GM23338 (cell line): ENCODE measurements around the gene MAP2K6. TPM values are rescaled to one million over a fixed set of nuclear protein-coding genes. Genes with fewer than 3 reads are reported as not detected.

ENCODE experiments used
- ATAC-seq: fragments of 200-7000 bp; cut with Tn5 transposase; 3 replicates; pipeline ENCODE4 v1.9.1; 2020
- DNase-seq: peaks from one replicate; pipeline ENCODE4 v3.0.0-alpha.2; 2015; ENCODE audit warnings: low spot score
- H2AFZ ChIP-seq: fragments of 200-600 bp; sonication (generic); 2 replicates; pipeline ENCODE4 v1.8.0; 2016; ENCODE audit warnings: antibody characterized with exemption, mild to moderate bottlenecking, moderate library complexity
- H3F3A ChIP-seq: fragments of 200-600 bp; sonication (generic); replicated peaks from 2 replicates; pipeline ENCODE4 v1.8.0; 2017; ENCODE audit warnings: antibody characterized with exemption, mixed run types, low read depth
- H3K27ac ChIP-seq: fragments of 200-600 bp; sonication (generic); 2 replicates; pipeline ENCODE4 v1.6.1; 2016; ENCODE audit warnings: low read depth
- H3K27me3 ChIP-seq: fragments of 200-600 bp; sonication (generic); 2 replicates; pipeline ENCODE4 v1.8.0; 2016; ENCODE audit warnings: mild to moderate bottlenecking, mixed run types, moderate library complexity; ENCODE audit not compliant: insufficient read depth
- H3K36me3 ChIP-seq: fragments of 200-600 bp; sonication (generic); 2 replicates; pipeline ENCODE4 v1.8.0; 2016; ENCODE audit warnings: mild to moderate bottlenecking; ENCODE audit not compliant: insufficient read depth
- H3K4me1 ChIP-seq: fragments of 200-600 bp; sonication (generic); 2 replicates; pipeline ENCODE4 v1.8.0; 2016; ENCODE audit warnings: mild to moderate bottlenecking, moderate library complexity; ENCODE audit not compliant: insufficient read depth
- H3K4me2 ChIP-seq: fragments of 200-600 bp; sonication (generic); 2 replicates; pipeline ENCODE4 v1.7.1; 2017; ENCODE audit warnings: mixed run types
- H3K4me3 ChIP-seq: fragments of 200-600 bp; sonication (generic); 2 replicates; pipeline ENCODE4 v1.6.1; 2016; ENCODE audit warnings: mixed run types
- H3K79me2 ChIP-seq: fragments of 200-600 bp; sonication (generic); replicated peaks from 2 replicates; pipeline ENCODE4 v1.8.0; 2017; ENCODE audit warnings: mild to moderate bottlenecking; ENCODE audit not compliant: insufficient read depth
- H3K9me2 ChIP-seq: fragments of 200-600 bp; sonication (generic); 2 replicates; pipeline ENCODE4 v1.8.0; 2017; ENCODE audit not compliant: insufficient read depth
- H4K20me1 ChIP-seq: fragments of 200-600 bp; sonication (generic); replicated peaks from 2 replicates; pipeline ENCODE4 v1.8.0; 2017; ENCODE audit warnings: mild to moderate bottlenecking; ENCODE audit not compliant: insufficient read depth
- H3K27ac Mint-ChIP-seq: 2 replicates; pipeline ENCODE4 v1.8.0; 2020; ENCODE audit warnings: inconsistent platforms, mild to moderate bottlenecking, moderate library complexity, mixed read lengths
- H3K27me3 Mint-ChIP-seq: 3 replicates; pipeline ENCODE4 v1.8.0; 2022; ENCODE audit warnings: low read depth, mild to moderate bottlenecking, moderate library complexity, mixed read lengths, inconsistent platforms; ENCODE audit not compliant: insufficient read depth, poor library complexity
- H3K36me3 Mint-ChIP-seq: 3 replicates; pipeline ENCODE4 v1.8.0; 2021; ENCODE audit warnings: low read depth, mild to moderate bottlenecking, inconsistent platforms, moderate library complexity, mixed read lengths
- H3K4me1 Mint-ChIP-seq: 3 replicates; pipeline ENCODE4 v1.8.0; 2020; ENCODE audit warnings: mild to moderate bottlenecking, inconsistent platforms, mixed read lengths
- H3K4me3 Mint-ChIP-seq: 3 replicates; pipeline ENCODE4 v1.8.0; 2021; ENCODE audit warnings: moderate library complexity, mild to moderate bottlenecking, inconsistent platforms, mixed read lengths
- H3K9me3 Mint-ChIP-seq: 3 replicates; pipeline ENCODE4 v1.8.0; 2020; ENCODE audit warnings: moderate library complexity, mild to moderate bottlenecking, inconsistent platforms, mixed read lengths
- CREB1 ChIP-seq: fragments of 250-450 bp; sonication (Bioruptor Pico); IDR thresholded peaks from 2 replicates; pipeline ENCODE4 v1.5.0; 2020; ENCODE audit warnings: low read depth, mild to moderate bottlenecking, moderate library complexity
- CTCF ChIP-seq, 2 experiments: fragments of 200-600 bp in 1 of 2; sonication (generic) in 1 of 2; conservative IDR thresholded peaks; 2 replicates each; pipeline versions ENCODE4 v1.5.1 to v1.6.1; 2016 to 2017; ENCODE audit warnings: antibody characterized with exemption in 2 of 2, low read depth in 2 of 2, mild to moderate bottlenecking in 2 of 2, moderate library complexity in 1 of 2
- ETS1 ChIP-seq: IDR thresholded peaks from 2 replicates; pipeline ENCODE4 v1.6.1; 2016; ENCODE audit warnings: antibody characterized with exemption
- EZH2 ChIP-seq: fragments of 200-600 bp; sonication (generic); IDR thresholded peaks from one replicate; pipeline ENCODE4 v1.8.0; 2017; ENCODE audit warnings: antibody characterized with exemption, mild to moderate bottlenecking, low read depth; ENCODE audit not compliant: unreplicated experiment
- EZH2phosphoT487 ChIP-seq: fragments of 200-600 bp; sonication (generic); IDR thresholded peaks from one replicate; pipeline ENCODE4 v1.8.1; 2018; ENCODE audit warnings: antibody characterized with exemption; ENCODE audit not compliant: unreplicated experiment
- JUNB ChIP-seq: IDR thresholded peaks from one replicate; pipeline ENCODE4 v1.6.1; 2016; ENCODE audit warnings: antibody characterized with exemption; ENCODE audit not compliant: unreplicated experiment
- NANOG ChIP-seq: IDR thresholded peaks from 2 replicates; pipeline ENCODE4 v1.6.1; 2016; ENCODE audit warnings: antibody characterized with exemption, borderline replicate concordance
- POLR2AphosphoS5 ChIP-seq: IDR thresholded peaks from 2 replicates; pipeline ENCODE4 v1.6.1; 2016; ENCODE audit warnings: antibody characterized with exemption, low read depth
- REST ChIP-seq: IDR thresholded peaks from one replicate; pipeline ENCODE4 v1.6.1; 2018; ENCODE audit warnings: antibody characterized with exemption; ENCODE audit not compliant: unreplicated experiment
- STAT1 ChIP-seq: IDR thresholded peaks from one replicate; pipeline ENCODE4 v1.6.1; 2016; ENCODE audit warnings: antibody characterized with exemption; ENCODE audit not compliant: unreplicated experiment
- ZNF331 ChIP-seq: fragments of 250-450 bp; sonication (Bioruptor Pico); IDR thresholded peaks from 2 replicates; pipeline ENCODE4 v1.5.0; 2020; ENCODE audit warnings: low read depth, mild to moderate bottlenecking, moderate library complexity
- polyA plus RNA-seq: library from polyadenylated mRNA; unstranded; fragments of >200 nt; fragmentation: Nextera tagmentation; extraction: Ambion mirVana; gene quantifications from 2 replicates; pipeline ENCODE4 v1.2.1, GENCODE V29; 2016
- total RNA-seq: library from RNA; depleted of rRNA; stranded (reverse); fragments of >200 nt; shearing (Covaris generic); gene quantifications from 2 replicates; pipeline ENCODE4 v1.2.3, GENCODE V29; 2014
- TF ChIP-seq, protein P1 (sequence below): fragments of 250-450 bp; sonication (Bioruptor Pico); IDR thresholded peaks from 2 replicates; pipeline ENCODE4 v1.5.0; 2020; ENCODE audit warnings: mild to moderate bottlenecking, moderate library complexity

MAP2K6 gene
- total and polyA plus RNA-seq, 2 experiments from 2014 or later, result 26.3 to 31.1 TPM

DNA sequence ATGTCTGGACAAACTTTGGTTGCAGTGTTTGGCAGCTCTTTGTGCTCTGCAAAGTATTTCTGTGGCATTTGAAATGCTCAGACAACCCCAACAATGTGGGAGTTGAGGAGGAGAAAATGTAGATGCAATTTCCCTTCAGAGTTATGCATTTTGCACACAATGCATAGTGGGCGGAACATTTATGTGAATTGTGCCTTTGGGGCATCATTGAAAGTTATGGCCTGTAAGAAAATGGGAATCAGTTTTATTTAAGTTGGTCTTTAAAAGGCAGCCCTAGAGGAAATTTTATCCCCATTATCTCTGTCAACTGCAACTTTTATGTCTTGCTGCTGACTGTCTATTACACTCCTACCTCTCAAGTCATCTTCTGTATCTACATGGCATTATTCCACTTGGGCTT, 176.2 kb downstream of the MAP2K6 start:
- Histone ChIP-seq H3K4me3 (no peak overlapping the region), H2AFZ (no peak overlapping the region), H3K27me3 (no peaks in the 10 kb centered on the region), H3K27ac (no peak overlapping the region), H3K9me2 (0 out of 2 replicates have a peak, but pooled peaks cover 7% of the 10 kb centered on the region), H3K79me2 (no peaks in the 10 kb centered on the region), H3K36me3 (no peaks in the 10 kb centered on the region), H4K20me1 (no peaks in the 10 kb centered on the region), H3K4me1 (no peaks in the 10 kb centered on the region), H3F3A (no peaks in the 10 kb centered on the region), H3K4me2 (no peak overlapping the region)
- DNase-seq (no peak), ATAC-seq (no peak)
- H3K27ac Mint-ChIP-seq, result no peak overlapping the region
- H3K4me1 Mint-ChIP-seq, result peaks cover 5% of the 10 kb centered on the region; the same call in 2 of the 3 replicates
- no peaks in the 10 kb centered on the region for H3K36me3 Mint-ChIP-seq
- H3K4me3 Mint-ChIP-seq, result no peak overlapping the region
- no peaks in the 10 kb centered on the region for H3K9me3 Mint-ChIP-seq
- H3K27me3 Mint-ChIP-seq, result no peaks in the 10 kb centered on the region
- TF ChIP-seq EZH2 (no peak), EZH2phosphoT487 (no peak), NANOG (no peak), CTCF (conservative IDR thresholded peaks at IDR 0.05; ENCODE audit: low read depth in 2 of 2) (no peak), REST (no peak), CREB1 (CRISPR knock-in tag) (no peak), JUNB (no peak), POLR2AphosphoS5 (no peak), ZNF331 (CRISPR knock-in tag) (no peak), STAT1 (no peak), ETS1 (no peak)
- TF ChIP-seq, protein P1, sequence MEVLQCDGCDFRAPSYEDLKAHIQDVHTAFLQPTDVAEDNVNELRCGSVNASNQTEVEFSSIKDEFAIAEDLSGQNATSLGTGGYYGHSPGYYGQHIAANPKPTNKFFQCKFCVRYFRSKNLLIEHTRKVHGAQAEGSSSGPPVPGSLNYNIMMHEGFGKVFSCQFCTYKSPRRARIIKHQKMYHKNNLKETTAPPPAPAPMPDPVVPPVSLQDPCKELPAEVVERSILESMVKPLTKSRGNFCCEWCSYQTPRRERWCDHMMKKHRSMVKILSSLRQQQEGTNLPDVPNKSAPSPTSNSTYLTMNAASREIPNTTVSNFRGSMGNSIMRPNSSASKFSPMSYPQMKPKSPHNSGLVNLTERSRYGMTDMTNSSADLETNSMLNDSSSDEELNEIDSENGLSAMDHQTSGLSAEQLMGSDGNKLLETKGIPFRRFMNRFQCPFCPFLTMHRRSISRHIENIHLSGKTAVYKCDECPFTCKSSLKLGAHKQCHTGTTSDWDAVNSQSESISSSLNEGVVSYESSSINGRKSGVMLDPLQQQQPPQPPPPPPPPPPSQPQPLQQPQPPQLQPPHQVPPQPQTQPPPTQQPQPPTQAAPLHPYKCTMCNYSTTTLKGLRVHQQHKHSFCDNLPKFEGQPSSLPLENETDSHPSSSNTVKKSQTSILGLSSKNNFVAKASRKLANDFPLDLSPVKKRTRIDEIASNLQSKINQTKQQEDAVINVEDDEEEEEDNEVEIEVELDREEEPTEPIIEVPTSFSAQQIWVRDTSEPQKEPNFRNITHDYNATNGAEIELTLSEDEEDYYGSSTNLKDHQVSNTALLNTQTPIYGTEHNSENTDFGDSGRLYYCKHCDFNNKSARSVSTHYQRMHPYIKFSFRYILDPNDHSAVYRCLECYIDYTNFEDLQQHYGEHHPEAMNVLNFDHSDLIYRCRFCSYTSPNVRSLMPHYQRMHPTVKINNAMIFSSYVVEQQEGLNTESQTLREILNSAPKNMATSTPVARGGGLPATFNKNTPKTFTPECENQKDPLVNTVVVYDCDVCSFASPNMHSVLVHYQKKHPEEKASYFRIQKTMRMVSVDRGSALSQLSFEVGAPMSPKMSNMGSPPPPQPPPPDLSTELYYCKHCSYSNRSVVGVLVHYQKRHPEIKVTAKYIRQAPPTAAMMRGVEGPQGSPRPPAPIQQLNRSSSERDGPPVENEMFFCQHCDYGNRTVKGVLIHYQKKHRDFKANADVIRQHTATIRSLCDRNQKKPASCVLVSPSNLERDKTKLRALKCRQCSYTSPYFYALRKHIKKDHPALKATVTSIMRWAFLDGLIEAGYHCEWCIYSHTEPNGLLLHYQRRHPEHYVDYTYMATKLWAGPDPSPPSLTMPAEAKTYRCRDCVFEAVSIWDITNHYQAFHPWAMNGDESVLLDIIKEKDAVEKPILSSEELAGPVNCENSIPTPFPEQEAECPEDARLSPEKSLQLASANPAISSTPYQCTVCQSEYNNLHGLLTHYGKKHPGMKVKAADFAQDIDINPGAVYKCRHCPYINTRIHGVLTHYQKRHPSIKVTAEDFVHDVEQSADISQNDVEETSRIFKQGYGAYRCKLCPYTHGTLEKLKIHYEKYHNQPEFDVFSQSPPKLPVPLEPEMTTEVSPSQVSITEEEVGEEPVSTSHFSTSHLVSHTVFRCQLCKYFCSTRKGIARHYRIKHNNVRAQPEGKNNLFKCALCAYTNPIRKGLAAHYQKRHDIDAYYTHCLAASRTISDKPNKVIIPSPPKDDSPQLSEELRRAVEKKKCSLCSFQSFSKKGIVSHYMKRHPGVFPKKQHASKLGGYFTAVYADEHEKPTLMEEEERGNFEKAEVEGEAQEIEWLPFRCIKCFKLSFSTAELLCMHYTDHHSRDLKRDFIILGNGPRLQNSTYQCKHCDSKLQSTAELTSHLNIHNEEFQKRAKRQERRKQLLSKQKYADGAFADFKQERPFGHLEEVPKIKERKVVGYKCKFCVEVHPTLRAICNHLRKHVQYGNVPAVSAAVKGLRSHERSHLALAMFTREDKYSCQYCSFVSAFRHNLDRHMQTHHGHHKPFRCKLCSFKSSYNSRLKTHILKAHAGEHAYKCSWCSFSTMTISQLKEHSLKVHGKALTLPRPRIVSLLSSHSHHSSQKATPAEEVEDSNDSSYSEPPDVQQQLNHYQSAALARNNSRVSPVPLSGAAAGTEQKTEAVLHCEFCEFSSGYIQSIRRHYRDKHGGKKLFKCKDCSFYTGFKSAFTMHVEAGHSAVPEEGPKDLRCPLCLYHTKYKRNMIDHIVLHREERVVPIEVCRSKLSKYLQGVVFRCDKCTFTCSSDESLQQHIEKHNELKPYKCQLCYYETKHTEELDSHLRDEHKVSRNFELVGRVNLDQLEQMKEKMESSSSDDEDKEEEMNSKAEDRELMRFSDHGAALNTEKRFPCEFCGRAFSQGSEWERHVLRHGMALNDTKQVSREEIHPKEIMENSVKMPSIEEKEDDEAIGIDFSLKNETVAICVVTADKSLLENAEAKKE (CRISPR knock-in tag), result no peak
